Superior temporal gyrus (tissue), 1 donor: ENCODE results near the gene PDE1C.

Experiments
- DNase-seq: peaks from one replicate; pipeline ENCODE4 v3.0.0-alpha.2; 2016; ENCODE audit errors: extremely low spot score

The PDE1C gene

DNA sequence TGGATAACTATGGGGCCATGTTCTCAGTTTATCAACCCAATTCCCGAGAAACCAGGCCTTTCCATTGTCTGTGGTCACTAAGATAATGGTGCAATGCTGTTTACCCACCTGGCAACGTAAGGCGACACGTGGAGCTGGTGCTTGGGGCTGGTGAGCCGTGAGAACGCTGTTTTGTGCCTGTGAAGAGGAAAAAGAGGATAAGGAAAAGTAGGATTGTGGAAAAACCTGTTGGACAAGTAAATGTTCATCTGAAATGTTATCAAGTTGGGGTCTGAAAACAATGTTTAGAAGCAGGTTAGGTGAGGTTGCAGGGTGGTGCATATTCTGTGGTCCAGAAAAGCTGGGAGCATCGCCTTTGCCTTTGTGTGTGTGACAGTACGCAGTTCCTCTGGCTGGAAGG lies 294.7 kb downstream of the PDE1C start:
- no peak for DNase-seq

DNA sequence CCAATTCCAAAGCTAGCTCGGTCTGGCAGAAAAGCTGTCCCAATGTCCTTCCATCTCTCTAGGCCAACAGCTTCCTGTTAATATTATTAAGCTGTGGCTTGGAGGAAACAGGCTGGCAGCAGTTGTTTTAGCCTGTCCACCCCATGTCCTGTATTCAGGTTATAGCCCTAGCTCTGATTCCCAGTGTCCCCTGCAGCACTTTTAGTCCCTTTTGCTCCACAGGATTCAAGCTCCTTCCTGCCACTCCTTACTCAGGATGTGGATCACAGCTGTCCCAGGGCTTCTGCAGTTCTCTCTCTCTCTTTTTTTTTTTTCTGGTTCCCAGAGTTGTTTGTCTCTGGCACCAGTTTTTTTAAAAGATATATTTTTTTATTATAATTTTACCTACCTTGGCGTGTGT lies 298.0 kb downstream of the PDE1C start:
- DNase-seq: no peak

DNA sequence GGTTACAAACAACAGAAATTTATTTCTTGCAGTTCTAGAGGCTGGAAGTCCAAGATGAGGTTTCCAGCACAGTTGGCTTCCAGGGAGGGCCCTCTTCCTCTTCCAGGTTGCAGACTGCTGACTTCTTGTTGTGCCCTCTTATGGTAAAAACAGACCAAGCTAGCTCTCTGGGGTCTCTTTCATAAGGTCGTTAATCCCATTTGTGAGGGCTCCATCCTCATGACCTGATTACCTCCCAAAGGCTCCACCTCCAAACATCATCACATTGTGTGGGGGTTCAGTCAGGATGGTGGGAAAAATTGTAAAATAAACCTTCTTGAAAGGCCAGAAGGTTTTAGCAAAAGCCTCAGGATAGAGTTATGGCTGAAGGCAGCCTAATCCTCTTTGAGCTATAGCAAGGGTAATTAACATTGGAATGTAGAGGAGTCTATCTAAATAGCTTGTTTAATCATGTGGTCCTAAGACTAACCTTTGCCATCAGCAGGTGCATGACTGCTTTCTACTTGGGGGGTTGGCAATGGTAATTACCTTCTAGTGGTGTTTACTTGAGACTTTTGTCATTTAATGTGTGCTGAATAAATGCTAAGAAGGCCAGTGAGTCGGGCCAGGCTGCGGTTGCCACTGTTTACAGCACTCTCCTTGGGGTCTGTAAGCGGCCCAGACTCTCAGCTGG lies 302.4 kb downstream of the PDE1C start:
- no peak for DNase-seq

DNA sequence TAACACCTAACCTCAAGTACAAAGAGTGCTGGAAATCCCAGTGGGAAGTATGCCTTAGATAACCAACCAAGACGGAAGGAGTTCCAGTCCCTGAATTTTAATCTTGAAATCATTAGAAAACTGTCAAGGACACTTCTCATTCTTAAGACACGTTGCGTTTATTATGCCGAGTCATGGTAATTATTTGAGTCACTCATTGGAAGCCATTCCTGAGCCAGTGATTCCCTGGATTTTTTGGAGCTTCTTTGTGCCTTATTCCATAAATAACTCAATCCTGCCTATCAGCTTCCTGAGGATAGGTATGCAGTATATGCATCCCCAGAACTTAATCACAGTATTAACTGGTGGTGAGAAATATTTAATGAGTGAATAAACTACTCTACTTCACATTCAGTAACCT lies 305.7 kb downstream of the PDE1C start:
- no peak for DNase-seq

DNA sequence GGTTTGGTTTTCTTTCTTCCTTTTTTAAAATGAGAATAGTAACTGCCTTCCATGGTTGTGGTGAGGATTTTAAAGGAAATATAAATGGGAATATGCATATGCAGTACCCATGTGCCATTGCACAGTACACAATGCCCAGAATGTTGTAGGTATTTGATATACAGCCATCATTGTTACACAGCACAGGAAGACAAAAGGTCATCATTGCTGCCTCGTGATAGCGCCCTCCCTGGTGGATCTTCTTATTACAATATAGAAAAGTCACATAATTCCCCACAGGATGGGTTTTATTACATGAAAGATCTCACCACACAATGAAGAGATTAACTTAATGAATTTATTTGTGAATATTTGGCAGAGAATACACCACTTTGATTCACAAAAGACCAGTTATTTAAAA lies 306.7 kb downstream of the PDE1C start:
- no peak for DNase-seq

DNA sequence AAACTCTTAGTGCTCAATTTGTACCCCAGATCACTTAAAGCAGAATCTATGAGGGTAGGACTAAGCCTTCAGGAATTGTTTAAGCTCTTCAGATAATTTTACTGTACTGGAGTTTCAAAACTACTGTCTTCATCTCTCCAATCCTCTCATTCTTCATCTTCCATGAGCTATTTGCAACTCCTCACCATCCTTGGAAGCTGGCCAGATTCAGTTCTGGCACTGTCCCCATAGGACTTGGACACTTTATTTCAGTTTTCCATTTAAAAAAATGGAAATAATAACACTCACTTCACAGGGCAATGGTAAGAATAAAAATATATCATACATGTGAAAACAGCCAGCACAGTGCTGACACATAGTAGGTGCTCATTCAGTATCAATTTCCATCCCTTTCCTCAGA lies 308.6 kb downstream of the PDE1C start:
- DNase-seq: no peak

DNA sequence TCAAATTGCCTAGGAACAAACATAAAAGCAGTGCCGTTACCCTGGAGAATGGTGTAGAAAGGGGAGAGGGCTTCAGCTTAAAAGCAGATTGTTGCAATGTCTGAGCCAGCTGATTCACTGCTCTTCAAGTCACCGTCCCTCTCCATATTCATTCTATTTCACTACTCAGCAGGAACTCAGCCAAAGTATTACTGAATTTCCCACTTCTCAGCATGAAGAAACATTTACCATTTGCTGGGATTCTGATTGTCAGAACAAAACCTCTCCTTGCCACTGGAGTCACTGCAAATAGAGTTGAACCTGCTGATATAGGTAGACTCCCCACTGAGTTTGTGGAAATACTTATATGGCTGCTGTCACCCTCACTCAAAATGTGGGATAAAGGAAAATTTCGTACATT lies 311.5 kb downstream of the PDE1C start:
- no peak for DNase-seq

DNA sequence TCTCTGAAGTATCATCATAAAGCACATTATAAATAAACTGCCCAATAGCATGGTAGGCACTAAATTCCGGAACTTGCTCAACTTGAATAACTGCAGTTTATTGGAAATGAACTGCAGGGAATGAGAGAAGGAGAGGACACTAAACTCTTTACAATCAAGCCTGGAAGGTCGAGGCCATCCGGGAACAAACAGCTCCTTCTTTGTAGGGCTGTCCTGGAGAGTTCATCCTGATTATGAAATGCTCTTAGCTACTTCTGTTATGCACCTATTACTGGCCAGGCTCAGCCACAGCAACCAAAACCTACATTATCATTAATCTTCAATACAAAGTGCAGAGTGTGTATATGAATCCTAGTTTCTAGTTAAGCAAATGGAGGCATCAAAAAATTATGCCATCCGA lies 318.5 kb downstream of the PDE1C start:
- no peak for DNase-seq

DNA sequence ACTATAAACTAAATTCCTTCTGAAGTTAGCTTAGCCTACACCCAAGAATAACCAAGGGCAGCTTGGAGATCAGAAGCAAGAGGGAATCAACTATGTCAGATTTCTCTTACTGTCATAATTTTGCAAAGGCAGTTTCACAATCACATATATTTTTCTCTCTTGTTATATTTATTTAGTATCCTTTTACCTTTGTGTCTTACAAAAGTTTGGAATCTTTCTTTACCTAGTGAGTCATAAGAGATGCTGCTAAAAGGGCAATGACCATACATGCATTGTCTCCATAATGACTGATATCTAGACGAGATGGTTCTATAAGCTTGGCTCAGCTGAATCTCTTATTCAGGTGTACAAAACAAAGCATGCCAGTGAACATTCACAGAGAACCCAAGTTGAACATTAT lies 322.1 kb downstream of the PDE1C start:
- no peak for DNase-seq

DNA sequence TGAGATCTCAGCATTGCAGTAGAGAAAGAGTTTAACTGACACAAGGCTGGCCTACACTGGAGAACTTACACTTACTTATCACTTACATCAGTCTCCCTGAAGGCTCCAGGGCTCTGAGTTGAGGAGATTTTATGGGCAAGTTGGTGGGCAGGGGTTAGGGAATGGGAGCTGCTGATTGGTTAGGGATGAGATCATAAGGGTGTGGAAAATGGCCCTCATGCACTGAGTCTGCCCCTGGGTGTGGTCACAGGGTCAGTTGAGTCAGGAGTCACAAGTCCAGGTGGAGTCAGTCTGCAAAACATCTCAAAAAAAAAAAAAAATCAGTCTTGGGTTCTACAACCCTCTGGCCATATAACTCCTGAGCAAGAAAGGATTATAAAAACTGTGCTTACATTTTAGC lies 322.7 kb downstream of the PDE1C start:
- DNase-seq: no peak

DNA sequence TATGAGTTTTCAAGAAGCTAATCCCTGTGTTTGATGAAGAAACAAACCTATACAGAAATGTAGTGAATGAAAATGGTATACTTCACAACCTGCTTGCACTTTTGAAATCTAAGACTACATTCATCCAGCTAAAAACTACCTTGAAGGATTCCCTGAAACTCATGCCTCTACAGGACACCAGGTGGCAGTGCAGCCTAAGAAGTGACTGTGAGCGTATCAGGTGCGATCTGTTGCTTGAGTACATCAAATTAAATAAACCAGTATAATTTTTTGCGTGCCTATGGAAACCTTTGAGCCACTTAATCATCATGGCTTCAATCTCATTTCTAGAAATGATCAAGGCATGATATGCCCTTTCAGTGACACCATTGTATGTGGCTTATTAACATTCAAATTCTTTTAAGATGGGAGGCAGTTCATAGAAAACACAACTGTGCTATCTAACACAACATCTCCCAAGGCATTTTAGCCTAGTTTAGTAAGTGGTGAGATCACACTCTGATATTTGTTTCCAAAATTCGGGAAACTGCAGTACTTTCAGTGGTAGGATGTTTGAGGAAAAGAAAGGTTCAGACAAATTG lies 325.8 kb downstream of the PDE1C start:
- peak; percentile 95 for DNase-seq

DNA sequence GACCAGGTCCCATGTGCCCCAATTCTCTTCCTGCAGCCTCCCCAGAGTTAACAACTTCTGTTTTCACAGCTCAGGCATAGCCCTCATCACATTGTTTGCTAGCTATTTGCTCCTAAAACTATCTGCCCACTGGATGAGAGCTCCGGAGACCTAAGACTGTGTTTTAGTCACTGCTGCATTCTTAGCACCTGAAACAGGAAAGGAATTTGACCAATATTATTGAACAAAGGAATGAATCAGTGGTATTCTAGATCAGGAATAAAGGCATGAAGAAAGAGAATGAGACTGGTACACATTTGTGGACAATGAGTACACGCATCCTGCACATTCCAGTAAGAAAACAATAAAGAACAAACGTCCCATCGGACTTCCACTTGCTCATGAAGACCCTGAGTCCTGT lies 328.4 kb downstream of the PDE1C start:
- DNase-seq: no peak

DNA sequence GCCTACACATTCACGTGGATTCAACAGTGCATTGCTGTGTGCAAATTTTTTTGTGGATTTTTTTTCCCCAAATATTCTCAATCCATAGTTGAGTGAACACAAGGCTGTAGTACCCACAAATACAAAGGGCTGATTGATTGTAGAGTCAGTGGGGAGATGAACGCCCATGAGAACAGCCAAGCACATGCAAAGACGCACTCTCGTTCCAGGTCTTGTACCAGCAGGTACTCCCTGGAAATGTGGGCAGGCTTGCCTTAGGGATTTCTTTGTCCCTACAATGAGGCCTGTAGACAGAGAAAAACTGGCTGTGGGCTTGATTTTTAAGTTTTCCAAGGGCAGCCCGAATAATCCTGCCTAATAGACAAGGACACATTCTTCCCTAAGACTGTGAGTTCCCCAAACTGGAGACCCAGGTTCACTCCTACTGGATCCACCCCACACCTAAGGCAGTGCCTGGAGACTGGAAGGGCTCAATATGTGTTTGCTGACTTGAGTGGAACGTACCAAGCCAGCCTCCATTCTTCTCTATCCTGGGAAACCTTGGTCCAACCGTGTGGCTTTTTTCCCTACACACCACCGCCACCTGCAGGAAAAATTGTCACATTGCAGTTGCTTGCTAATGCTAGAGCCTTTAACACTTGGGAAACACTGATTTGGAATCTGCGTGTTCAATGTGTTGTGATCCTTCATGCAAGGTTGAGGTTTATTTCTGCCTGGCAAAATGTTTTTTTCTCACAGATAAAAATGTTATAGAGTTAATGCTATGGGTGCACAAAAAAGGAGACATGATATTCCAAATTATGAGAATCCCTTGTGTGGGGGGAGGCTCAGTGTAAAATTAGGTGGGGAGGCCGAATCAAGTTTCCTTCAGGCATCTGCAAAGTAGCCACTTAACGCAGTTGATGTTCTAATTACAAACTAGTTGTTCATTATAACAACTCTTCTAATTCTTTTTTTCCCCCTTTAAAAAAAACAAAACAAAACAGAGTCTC lies 333.9 kb downstream of the PDE1C start:
- DNase-seq: peak; percentile 98

DNA sequence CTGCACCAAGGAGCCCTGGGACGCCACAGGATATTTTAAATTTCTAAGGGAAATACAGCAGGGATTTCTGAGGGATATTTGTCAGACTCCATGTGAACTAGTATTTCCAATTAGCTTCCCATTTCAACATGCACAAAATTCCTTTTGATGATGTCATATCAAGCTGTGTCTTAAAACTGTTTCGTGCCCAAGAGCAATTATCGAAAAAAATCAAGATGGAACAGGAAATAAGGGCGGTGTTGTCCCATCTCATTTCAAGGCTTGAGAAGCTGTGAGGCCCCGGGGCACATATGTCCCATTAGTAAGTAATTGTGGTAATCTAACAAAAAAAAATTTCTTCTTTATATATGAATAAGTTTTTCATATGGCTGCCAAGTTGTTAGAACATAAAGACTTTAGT lies 335.8 kb downstream of the PDE1C start:
- DNase-seq: no peak

DNA sequence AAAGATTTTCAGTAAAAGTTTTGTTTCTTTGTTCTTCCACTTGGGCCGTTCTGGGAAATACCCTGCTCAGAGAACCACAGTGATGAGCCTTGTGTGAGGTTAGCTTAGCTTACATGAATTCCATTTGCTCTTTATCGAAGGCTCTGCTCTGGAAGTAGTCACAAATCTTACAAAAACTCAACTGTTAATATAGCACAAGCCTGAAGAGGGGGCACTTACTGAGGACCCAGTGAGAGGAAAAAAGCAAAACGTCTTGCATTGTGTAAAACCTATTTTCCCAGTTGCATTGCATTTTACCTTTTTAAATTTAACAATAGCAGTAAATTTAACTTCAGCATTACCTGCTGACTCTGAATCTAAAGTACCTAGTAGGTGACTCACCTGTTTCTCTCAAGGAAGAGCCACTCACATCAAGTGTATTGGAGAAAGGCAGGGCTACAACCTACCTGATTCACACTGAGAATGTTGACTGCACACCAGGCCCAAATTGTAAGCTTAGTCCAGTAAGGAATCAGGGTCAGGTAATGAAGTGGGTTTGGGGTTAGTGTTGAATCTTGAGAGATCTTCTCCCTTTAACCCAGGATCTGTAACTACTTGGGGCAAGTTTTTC lies 340.9 kb downstream of the PDE1C start:
- no peak for DNase-seq

DNA sequence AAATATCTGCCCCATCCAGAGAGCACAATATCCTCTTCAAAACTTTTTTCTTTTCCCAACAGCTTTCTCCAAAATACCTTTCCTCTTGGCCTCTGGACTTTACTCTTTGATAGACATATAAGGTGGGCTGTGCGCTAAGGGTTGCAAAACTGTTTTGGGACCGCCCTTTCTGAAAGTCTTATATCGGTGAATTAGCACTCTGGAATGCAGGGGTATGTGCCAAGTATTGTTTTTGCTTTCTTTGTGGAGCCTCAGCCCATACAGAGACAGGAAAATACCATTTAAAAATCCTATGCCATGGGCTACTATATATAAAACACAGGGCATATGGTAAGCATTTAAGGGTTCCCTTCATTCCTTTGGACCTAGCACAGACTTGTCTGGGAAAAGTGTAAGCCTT lies 345.5 kb downstream of the PDE1C start:
- no peak for DNase-seq

DNA sequence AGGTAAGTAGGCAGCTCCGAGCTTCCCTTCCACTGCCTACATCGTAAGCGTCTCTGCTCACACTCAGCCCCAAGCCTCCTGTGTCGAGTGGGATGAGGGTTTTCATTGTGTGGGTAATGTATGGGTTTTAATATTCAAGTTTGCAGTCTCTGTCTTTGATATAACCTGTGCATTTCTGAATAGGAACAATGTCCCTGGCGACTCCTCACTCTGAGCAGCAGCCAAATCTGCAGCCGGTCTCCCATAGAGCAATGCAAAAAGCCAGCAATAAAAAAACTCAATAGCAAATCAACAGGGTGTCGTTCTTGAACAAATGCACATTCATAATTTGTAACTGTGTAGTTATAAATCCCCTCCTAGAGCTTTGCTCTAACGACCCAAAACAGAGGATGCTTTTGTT lies 349.8 kb downstream of the PDE1C start:
- no peak for DNase-seq

DNA sequence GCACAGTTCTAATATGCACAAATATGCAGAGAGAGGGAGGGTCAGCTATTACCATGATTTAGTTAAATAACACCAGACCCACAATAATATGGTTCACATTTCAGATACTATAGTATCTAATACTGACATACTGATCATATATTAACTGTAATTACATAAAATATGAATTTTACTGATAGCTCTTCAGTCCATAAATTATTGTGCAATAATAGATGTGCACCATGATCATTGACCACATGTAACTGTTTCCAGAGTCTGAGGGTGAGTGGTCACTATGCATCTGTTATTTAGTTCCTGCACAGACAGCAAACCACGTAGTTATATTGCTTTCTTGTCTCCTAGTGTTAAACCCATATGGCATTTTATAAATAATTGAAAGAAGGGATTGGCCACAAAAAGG lies 353.9 kb downstream of the PDE1C start:
- no peak for DNase-seq

DNA sequence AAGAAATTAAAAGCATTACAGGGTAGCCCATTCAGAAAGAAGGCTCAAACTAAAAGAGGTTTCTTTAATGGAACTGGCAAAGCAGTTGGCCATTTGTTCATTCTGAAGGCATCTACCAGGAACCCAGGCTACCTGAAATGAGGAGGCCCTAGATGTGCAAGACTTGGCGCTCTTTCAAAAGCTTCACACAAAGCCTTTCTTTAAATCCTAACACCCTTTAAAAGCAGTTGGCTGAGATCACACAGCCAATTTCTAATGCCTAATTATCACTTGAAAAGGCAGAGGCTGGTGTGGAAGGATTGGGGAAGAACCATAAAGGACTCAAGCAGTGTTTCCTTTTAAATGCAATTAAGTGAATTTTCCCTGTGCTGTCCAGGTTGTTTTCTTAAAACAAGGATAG lies 360.0 kb downstream of the PDE1C start:
- peak; percentile 14 for DNase-seq

DNA sequence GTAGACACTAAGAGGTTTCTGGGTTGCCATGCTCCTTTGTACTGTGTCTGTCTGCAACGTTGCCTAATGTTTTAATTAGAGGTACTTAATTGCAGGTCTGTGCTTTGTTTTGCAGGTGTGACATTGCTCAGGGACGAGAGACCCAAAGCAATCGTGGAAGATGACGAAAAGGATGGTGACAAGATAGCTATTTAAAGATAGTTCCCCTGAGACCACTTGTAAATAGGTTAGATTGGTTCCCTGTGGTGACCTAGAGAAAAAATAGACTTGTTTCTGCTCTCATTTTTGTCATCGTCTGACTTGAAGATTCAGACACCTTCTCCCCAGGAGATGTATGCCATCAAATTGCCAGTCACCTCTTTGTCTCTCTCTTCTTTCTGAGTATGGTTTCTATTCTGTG lies 363.1 kb downstream of the PDE1C start:
- DNase-seq: no peak

DNA sequence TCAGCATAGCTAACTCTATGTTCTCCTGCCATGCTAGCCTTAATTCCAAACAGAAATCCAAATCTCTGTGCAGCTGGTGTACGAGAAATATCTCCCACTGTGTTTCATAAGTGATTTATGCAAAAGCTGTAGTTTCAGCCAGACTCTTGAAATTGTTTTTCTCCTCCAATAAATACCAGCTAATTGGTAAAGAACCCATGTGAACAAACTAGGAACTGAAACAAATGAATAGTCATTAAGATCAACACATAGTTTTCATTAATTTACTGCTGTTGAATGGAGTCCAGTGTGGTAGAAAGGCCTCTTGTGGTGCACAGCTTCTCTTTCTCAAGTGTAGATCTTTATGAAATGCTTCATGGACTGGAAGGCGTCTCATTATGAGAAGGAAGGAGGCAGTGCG lies 364.8 kb downstream of the PDE1C start:
- DNase-seq: no peak

DNA sequence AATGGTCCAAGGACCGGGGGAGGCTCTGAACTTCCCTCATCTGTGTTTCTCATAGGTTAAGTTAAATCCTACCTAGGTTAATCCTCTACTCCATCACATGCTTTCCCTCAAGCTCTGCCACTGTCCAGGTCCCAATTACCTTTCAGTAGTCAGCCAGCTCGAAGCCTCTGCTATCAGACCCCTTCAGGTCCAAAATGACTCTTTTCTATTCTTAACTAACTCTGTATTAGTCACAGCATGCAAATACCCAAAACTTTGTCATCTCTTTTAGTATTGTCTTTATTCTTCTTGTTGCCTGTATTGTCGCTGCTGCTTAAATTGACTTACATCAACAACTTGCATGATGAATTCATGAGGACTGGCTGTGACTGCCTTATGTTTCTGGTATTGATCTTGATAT lies 367.9 kb downstream of the PDE1C start:
- no peak for DNase-seq
